GM18909 (cell line): ENCODE measurements around the gene C3.
A peak's percentile ranks its signal among the peaks of the same experiment; 100 is the strongest.
"Not testable (repeated sequence)": the region's sequence is repeated elsewhere in the genome, so short reads cannot be mapped to it uniquely, and the experiment has no call there.

Source experiments
- ATAC-seq: cut with Tn5 transposase; IDR thresholded peaks from one replicate; pipeline ENCODE4 v1.9.1; 2021; ENCODE audit warnings: mild to moderate bottlenecking; ENCODE audit not compliant: unreplicated experiment, poor library complexity

C3 gene

DNA sequence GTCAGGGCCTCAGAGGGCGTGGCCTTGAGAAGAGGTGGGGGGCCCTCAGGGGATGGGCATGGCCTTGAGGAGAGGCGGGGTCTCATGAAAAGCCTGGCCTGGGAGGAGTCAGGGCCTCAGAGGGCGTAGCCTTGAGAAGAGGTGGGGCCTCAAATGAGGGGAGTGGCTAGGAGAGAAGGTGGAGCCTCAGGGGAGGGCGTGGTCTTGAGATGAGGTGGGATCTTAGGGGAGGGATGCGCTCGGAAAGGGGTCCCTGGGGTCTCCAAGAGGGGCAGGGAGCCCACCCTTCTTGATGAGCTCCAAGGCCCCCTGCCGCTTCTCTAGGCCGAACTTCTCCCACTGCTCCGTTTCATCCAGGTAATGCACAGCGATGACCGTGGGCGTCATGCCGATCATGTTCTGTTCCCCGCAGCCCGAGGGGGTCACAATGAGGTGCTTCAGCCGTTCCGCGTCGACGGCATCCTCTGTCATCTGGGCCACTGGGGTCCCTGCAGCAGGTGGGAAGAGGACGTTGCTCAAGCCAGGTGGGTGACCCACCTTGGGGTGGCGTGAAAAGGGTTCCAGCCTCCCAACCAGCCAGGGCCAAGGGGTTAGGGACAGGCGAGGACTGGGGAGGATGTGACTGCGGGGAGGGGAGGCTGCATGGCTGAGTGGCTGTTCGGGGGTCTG lies 26.2 kb downstream of the C3 start:
- no peak for ATAC-seq

DNA sequence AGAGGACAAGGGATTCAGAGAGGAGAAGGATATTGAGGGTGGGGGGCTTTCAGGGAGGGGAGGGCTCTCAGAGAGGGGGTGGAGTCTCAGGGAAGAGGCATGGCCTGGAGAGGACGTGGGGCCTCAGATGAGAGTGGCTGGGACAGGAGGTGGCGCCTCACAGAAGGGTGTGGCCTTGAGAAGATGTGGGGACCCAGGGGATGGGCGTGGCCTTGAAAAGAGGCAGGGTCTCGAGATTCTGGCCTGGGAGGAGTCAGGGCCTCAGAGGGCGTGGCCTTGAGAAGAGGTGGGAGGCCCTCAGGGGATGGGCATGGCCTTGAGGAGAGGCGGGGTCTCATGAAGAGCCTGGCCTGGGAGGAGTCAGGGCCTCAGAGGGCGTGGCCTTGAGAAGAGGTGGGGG lies 26.8 kb downstream of the C3 start:
- no peak for ATAC-seq

DNA sequence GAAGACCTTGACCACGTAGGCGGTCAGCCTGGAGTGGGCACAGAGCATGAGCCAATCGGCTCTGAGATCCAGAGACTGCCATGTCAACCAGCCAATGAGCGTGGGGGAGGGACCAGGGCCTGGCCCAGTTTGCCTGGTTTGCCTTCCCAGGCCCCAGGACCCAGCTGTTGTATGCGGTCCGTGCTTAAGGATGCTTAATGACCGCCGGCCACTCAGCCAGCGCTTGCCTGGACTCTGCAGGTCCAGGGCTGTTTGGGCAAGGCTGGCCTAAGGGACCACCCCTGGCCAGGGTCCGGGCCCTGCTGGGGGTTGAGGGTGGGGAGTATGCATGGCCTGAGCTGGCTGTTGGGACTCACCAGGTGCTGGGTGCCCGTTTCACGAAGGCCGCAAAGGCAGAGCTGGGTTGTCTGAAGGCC lies 27.4 kb downstream of the C3 start:
- ATAC-seq, result no peak

DNA sequence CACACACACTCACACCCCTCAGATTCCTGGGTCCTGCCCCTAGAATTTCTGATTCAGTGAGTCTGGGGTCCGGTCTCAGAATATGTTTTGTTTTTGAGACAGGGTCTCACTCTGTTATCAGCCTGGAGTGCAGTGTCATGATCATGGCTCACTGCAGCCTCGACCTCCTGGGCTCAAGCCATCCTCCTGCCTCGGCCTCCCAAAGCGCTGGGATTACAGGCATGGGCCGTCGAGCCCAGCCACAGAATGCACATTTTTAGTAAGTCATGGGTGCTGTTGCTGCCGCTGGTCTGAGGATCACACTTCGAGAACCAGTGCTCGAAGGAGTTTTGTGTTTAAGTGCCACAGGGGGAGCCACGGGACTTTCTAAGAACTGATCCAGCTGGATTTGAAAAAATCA lies 28.4 kb downstream of the C3 start:
- no peak for ATAC-seq

DNA sequence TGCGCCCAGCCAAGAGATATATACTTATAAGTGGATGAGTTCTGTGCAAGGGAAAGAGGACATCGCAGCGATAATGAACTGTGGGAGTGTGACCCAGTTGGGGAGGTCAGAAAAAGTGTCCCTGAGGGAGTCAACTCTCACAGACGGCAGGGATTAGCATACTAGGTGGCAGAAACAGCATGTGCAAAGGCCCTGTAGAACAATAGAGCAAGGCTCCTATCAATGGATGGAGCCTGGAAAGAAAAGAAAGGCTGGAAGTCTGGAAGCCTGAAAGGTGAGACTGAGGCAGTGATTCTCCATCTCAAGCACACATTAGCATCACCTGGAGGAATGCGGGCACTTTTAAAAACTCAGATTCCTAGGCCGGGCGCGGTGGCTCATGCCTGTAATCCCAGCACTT lies 29.1 kb downstream of the C3 start:
- ATAC-seq, result no peak

DNA sequence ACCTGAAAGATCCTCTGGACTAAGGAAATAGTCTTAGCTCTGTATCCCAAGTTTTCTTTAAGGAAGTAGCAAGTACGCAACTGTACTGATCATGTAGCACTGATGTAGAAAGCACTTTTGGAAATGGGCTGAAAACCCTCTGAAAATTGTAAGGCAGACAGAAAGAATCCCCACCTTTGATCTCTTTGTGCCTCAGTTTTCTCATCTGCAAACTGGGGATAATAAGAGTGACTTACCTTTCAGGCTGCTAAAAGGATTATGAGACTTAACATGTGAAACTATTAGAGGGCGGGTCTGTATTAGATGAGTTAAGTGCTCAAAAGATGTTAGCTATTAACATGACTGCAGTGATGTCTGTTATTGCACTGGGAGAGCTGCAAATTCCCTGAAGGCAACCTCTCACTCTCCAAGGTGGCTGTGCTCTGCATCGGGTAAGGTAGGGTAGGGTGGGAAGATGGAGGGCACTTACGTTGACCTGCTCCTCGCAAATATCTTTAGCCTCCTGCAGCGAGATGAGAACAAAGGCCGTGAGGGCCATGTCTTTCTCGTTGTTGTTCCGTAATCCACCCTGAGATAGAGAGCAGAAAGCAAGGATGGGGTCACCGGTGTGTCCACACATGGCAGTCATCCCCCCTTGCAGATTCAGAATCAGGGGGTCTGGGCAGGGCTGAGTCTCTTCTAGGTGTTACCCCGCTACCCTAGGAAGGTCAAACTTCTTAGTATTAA lies 30.1 kb downstream of the C3 start:
- ATAC-seq, result no peak

DNA sequence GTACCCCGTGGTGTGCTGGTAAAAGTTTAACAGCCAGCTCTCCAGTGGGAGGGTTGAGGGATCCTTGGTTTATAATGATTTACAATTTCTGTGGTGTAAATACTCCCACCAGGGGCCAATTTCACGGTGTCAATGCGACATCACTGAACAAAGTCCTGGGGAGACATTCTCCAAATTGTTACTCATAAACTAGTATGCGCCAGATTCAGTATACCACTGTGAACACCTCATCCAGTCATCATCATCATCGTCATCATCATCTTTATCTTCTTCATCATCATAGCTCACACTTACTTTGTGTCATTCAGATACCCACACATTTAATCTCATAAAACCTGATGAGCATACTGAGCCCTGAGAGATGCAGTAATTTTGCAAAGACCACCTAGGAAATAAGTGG lies 33.3 kb downstream of the C3 start:
- ATAC-seq, result no peak

DNA sequence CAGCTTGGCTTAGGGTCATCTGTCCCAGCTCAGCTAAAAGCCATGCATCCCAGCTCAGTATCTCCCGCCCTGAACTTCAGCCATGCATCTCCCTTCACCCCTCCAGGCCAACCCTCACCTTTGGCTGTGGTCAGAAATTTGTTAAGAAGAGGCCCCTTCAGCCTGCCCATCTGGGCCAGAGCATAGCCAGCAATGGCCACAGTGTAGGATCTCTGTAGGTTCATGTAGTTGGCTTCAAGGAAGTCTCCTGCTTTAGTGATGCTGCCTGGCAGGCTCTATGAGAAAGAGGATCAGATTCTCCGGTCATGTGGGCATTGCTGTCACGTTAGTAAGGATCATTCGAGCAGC lies 33.8 kb downstream of the C3 start:
- no peak for ATAC-seq

DNA sequence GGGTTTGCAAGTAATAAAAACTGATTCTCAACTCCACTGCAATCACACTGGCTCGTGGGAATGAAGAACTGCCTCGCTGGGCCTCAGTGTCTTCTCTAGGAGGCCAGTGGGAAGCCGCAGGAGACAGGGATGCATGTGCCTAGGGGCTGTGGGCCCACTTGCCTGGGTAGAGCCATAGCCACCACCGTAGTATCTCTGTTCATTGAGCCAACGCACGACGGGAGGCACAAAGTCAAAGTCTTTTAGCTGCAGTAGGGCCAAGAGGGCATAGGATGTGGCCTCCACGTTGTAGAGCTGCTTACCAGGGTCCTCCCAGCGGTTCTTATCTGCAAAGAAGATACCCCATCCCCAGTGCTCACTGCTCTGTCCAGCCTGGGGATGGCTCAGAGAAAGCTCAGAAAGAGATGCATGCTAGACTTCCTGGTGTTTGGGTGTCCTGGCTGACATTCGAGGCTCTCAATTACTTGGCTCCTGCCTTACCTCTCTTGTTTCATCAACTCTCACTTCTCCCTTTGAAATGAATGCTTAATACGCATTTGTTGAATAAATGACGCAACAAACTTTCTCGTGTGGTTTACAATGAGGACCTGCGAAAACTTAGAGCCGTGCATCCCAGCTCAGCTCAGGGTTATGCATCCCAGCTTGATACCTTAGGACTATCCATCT lies 34.4 kb downstream of the C3 start:
- no peak for ATAC-seq

DNA sequence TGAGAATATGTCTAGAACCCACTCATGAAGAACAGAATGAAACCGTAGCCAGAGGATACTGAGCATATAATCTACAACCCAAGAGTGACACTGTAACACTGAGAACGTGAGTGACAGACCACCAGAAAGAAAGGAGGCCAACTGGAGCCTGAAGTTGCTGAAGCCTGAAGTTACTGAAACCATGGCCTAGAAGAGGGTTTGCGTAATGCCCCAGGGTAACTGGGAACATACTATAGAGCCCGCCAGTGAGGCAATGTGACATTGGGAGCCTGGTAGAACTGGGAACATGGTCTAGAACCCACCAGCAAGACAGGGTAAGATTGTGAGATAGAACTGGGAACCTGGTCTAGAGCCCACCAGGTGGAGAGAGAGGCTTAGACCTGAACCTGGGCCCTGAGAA lies 35.0 kb downstream of the C3 start:
- no peak for ATAC-seq

DNA sequence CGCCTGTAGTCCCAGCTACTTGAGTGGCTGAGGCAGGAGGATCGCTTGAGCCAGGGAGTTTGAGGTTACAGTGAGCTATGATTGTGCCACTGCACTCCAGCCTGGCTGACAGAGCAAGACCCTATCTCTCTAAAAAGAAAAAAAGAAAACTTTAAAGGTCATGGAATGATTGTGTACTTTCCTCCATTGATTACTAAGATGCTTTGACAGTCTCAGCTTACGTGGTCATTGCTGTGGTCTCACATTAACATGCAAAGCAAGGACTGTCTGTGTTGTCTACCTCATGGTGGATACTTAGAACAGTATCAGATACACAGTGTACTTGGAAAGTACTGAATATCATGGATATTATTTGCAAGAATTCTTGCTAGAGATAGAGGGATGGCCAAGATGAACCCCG lies 36.5 kb downstream of the C3 start:
- ATAC-seq, result no peak

DNA sequence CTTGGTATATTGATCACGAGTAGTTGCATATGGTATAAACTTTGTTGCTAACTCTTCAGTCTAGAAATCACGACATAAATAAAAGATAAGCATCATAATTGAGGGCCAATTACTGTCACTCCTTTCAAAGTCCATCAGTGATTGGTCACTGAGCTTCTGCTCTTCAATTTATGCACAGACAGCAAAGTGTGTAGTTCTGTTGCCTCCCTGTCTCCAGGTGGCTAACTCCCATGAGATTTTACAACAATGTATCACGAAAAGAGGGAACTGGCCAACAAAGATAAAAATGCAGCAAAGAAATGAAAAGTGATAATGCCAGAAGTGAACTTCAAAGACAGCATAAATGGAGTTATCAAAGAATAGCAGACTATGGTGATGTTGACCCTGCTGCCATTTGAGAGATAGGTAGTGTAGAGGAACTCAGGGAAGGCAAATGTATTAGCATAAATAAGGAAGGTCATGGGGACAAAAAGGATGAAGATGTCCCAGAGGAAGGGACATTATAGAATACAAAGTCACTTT lies 37.8 kb downstream of the C3 start:
- no peak for ATAC-seq

DNA sequence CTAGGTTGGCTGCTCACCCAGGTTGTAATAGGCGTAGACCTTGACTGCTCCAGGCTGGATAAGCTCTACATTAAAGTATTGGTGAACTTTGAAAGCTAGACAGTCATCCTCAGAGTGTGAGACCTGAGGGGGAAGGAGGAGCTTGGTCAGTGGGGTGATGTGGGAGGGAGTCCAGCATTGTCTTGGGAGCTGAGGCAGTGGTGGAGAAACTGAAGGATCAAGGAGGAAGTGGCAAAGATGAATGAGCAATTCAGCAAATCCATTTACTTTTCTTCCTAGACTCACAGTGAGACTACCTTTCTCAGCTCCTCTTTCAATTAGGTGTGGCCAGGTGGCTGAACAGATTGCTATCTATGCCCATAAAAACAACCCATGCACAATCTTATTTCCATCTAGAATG lies 40.3 kb downstream of the C3 start:
- no peak for ATAC-seq

DNA sequence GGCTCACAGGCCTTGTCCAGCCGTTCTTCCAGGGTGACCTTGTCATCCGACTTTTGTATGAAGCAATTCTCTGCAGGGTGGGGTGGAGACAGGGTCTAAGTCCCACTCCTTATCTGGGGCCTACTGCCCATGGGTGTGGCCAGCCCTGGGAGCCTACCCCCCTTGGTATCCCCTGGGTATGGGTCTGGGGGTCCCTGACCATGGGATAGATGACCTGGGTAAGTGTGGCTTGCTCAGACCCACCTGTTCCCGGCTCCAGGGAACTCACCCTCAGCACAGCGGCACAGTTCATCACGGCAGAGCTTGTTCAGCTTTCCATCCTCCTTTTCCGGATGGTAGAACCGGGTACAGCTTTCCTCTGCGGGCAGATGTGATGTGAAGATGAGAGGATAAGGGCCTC lies 41.3 kb downstream of the C3 start:
- ATAC-seq, result no peak

DNA sequence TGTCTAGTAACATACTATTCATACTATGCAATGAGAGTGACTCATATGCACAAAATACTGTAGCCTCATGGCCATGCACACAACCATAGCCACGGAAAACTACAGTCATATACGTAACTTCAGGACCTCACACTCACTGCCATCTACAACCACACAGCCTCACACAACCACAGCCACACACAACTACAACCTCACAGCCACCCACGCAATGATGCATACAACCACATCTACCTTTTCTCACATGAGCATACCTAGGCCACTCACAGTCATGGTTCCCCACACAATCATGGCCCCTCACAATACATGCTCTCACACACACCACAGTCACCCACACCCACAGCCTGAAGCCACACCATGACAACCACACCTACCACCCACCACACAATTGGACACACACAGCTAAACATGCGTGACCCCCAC lies 41.8 kb downstream of the C3 start:
- no peak for ATAC-seq

DNA sequence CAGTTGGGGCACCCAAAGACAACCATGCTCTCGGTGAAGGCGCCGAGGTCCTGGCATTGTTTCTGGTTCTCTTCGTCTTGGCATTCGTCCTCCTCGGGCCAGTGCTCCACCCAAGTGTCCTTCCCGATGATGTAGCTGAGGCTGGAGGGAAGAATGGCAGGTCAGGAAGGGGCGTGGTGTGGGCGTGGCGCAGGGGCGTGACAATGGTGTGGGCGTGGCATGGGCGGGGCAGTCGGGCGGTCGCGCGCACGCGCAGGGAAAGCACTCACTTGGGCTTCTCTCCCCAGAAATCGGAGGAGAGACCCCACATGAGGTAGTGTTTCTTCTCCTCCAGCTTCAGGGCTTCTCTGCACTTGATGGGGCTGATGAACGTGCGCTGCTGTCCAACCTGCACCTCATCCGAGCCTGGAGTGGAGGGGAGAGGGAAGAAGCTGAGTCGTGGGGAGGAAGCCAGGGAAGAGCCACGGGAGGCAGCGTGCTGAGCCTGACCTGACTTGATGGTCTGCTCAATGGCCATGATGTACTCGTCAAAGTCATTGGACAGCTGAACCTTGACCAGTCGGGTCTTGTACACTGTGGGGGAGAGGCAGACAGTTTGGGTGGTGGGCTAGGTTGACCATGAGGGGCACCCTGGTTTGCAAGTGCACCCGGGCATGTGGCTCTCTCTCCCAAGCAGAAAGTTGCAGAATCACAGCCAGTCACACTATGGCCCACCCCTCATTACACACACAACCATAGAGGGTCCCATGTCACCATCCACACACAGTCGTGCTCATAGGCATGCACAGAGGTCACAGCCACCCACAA lies 42.4 kb downstream of the C3 start:
- no peak for ATAC-seq

DNA sequence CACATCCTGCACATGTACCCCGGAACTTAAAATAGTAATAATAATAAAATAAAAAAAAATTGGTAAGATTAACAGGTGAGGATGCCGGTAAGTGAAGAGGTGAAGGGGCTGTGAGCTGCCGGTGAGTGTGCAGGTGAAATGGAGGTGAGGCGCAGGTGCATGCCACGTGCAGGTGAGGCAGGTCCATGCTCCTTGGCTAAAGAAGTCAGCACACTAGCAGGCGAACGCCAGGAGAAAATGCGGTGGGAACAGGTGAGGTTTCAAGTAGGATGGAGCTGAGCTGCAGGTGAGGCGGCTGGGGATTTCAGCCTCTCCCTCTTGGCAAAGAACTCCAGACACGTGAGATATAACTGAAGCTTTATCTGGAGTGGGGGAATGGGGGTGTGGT lies 43.0 kb downstream of the C3 start:
- ATAC-seq, result no peak

DNA sequence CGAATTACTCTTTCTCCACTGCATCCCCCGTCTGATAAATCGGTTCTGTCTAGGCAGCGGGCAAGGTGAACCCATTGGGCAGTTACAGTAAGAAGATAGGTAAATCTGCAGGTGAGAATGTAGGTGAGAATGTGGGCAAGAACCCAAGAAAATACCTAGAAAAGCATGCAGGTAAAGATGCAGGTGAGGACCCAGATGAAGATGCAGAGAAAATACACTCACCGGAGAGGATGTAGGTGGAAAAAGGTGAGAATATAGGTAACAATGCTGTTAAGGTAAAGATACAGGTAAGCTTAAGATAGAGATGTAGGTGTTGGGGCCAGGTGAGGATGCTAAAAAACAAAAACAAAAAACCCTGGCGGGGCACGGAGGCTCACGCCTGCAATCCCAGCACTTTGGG lies 44.2 kb downstream of the C3 start:
- ATAC-seq, result no peak

DNA sequence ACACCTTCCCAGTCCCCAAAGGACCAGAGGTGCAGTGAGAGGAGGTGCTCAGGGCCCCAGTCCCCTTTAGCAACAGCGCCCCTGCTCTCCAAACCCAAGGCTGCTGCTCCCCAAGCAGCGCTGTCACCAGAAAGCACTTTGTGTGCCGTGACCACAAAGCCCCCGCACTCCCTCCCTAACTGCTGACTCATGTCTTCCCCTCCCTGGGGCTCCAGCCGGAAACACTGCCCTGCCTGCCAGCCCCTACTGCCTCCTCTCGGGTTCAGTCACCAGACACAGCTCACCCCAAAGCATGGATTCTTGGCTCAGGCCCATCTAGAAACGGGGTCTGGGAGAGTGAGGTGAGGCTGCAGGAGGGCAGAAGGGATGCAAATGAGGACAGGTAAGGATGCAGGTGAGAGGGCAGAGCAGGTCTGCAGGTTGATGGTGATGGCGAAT lies 45.6 kb downstream of the C3 start:
- ATAC-seq, result peak; percentile 61

DNA sequence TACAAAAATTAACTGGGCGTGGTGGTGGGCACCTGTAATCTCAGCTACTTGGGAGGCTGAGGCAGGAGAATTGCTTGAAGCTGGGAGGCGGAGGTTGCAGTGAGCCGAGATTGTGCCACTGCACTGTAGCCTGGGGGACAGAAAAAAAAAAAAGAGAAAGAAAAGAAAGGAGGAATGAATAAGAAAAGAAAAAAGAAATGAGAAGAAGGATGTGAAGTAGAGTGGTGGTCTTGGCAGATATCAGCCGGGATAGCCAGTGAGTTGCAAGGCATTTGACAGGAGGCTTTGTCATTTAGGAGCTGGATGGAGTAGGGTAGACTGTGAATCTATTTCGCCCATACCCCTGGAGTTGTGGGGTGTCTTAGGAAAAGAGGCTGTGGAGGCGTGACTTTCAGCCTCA lies 46.0 kb downstream of the C3 start:
- ATAC-seq, result not testable (repeated sequence)
